Stimulated activated CD4-positive, alpha-beta T cell treated with anti-CD3 and anti-CD28 coated beads, Interleukin-4, amount 100 ng/mL, for 48 hours (primary cell): ENCODE results near the gene NR6A1.

Experiments used
- DNase-seq, 2 donors: peaks; one replicate each; pipeline ENCODE4 v3.0.0-alpha.2; 2020; ENCODE audit warnings: low read depth in 2 of 2

The NR6A1 gene

DNA sequence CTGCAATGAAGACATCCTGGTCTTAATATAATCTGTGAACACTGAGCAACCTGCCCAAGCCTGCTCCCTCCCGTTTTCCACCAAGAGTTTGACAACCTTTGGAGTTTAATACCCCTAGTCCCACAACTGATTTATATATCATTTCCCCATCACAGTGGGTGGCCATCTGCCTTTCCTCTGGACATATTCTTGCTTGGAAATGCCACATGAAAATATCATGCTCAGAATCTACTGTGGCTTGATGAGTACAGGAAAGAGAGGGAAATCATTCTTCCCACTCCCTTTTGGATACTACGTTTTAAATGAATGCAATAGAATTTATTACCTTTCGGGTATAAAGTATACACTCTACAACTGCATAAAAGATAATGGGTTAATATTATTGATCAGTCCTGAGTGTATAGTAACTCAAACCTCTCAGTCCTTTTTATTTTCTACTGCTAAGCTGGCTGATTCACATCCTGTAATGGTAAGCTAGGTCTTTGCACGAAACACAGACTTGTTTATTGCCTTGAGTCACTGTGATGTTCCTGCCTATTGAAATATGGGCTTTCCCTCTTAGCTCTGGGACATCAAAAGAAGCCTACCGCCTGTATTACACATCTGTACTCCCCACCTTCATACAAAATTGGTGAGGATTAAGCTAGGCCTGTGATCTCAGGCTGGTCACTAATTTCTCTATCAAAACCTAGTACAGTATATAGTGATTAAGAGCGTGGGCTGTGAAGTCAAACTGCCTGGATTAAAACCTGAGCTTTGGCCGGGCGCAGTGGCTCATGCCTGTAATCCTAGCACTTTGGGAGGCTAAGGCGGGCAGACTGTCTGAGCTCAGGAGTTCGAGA is 196.4 kb downstream of the NR6A1 start:
- DNase-seq: no peak

GRCh38 chr9:124570942-124571666 is 200.0 kb downstream of the NR6A1 start:
- DNase-seq: no peak

- no peak for DNase-seq
These were observed 201.2 kb downstream of the NR6A1 start for GRCh38 chr9:124569942-124570341.

- no peak for DNase-seq
These were observed 203.7 kb downstream of the NR6A1 start for GRCh38 chr9:124567362-124567761.

GRCh38 chr9:124562328-124562727 is 208.8 kb downstream of the NR6A1 start:
- DNase-seq: no peak

GRCh38 chr9:124559871-124560270 is 211.2 kb downstream of the NR6A1 start:
- DNase-seq: no peak

DNA sequence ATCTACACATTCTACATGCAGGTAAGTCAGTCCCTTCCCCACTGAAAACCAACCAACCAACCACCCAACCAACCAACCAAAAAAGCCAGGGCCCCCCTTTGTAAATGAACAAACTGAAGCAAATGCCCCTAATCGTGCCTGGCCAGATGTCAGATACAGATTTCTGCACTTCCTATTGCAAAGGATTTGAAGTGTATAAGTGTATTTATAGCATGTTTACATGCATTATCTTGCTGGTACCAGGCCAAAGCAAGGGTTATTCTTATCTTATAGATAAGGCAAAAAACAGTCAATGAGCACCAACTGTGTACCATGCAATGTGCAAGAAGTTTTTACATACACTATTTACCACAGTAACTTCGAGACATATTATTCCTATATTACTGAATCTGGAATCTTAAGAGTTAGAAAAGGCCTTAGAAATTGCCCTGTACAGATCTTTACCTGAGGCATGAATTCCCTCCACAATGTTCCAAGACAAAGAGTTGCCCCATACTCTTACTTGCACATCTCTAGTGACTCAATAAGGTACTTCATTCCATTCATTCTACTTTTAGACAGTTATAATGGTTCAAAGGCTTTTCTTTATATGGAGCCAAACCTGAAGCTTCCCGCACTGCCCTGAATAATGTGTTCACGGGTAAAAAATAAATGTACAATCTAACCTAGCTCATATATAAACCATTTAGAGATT is 212.2 kb downstream of the NR6A1 start:
- DNase-seq: no peak

- DNase-seq: no peak
These were observed 213.2 kb downstream of the NR6A1 start for GRCh38 chr9:124557895-124558294.

DNA sequence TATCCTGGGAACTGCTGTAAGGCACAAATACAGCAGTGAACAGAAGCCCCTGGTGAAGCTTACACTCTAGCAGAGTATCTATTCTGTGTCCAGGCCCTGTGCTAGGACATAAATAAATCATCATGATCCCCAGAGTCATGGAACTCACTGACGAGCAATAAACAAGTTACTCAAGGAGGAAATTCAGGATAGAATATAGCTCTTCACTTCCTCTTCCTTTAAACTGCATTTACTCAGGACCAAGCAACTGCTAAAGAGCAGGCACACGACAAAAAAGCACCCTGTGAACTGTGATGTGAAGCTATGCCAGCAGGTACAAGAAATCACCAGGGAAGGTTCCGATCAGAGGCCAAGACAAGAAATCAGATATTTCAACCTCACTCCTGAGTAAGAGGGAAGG is 216.1 kb downstream of the NR6A1 start:
- no peak for DNase-seq

DNA sequence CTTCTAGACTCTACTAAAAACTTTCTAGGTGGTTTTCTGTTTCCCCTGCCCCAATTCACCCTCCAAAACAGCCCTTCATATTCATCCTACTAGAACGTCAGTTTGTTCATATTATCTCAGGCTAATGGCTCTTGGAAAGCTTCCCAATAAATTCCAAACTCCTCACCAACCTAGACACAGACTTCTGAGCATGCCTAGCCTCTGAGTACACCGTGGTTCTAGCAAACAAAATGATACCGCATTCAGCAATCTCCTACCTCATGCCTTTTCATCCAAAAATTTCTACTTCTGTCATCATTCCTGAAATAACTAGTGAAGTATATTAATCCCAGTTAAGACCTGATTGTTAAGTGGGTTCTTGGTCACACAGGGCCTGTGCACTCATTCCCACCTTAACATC is 217.4 kb downstream of the NR6A1 start:
- no peak for DNase-seq

DNA sequence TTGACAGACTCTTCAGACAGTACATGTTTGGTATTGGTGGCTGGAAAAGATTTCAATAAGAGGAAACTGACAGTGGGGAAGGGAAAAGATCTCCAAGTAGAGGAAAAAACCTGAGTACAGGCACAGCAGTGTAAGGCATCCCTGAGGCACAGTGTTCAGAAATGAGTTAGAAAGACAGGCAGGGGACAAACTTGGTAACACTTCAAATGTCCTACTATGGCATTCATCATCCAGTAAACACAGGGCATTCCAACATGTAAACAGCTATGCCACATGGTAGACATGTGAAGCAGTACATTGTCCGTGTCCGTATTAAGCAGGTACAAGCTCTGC is 218.9 kb downstream of the NR6A1 start:
- no peak for DNase-seq

- peak; percentile 4 to 12 for DNase-seq
These were observed 219.4 kb downstream of the NR6A1 start for GRCh38 chr9:124551472-124552272.

DNA sequence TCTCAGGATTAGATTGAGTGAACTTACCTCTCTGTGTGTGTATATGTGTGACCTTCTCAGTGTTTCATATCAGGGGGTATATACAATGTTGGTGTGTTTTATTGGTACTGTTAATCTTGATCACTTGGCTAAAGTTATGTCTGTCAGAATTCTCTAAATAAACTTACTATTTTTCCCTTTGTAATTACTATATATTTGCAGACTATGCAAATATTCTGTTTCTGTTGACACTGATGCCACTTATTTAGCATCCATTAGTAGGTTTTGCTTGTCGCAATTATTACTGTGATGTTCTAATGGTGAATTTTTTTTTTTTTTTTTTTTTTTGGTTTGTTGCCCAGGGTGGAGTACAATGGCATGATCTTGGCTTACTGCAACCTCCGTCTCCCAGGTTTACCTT is 221.0 kb downstream of the NR6A1 start:
- DNase-seq: no peak

GRCh38 chr9:124549016-124549415 is 222.1 kb downstream of the NR6A1 start:
- DNase-seq: no peak

- DNase-seq: no peak
These were observed 226.6 kb downstream of the NR6A1 start for GRCh38 chr9:124544535-124544934.

GRCh38 chr9:124541824-124542223 is 229.3 kb downstream of the NR6A1 start:
- DNase-seq: no peak

GRCh38 chr9:124537926-124538325 is 233.2 kb downstream of the NR6A1 start:
- DNase-seq: no peak

- no peak for DNase-seq
These were observed 235.3 kb downstream of the NR6A1 start for GRCh38 chr9:124535846-124536245.

DNA sequence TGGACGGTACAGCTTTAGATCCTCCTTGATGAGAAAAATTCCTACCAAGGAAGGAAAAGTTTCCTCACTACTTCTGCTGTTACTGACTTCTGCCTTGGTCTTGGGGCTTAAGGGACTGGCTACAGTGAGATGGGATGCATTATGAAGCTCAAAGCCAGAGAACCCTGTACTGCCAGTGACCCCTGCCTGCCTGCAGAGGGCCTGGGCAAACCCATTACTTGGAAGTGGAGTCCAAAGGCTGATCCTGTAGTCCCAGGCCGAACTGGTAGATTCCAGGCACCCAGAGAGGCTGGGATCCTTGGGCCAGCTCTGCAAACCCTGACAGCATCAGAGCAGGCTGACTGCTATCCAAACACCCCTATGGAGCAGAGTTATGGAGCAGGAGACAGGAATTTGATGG is 238.2 kb downstream of the NR6A1 start:
- DNase-seq: no peak

DNA sequence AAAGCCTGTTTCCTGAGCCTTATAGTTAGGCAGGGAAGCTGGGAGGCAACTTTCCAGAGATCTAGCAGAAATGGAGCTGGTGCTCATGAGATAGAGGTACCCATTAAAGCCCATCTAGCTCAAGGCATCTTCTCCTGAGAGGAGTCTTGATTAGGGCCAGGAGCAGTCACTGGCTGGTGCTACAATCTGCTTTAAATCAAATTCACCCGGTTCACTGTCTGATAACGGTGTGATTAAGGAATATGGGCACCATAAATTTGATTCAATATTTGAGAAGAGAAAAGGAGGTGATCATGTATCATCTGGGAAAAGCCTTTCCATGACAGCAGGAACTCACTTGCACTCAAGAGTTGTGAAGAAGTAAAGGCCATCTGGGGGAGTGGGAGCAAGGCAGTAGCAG is 240.0 kb downstream of the NR6A1 start:
- no peak for DNase-seq

- no peak for DNase-seq
These were observed 240.9 kb downstream of the NR6A1 start for GRCh38 chr9:124530246-124530645.

DNA sequence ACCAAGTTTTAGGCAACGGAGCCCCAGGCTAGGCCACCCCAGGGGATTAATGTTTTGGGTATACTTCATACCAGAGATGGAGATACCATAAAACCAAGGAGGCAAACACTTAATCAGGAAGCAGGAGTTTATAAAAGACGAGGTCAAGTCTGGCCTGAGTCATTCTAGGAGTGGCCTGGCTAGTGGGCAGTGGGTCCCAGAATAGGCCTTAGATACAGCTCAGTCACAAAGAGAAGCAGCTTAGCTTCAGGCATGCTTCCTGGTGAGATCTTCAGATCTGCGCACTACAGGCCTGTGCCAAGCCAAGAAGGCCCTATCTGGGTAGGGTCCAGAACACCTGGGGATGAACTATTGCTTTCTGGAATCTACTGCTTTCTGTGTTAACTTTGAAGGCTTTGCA is 243.3 kb downstream of the NR6A1 start:
- DNase-seq: no peak
